Liver (tissue), 3 donors: Measurements from ENCODE around the gene LRIF1.

Experiments
- ATF3 ChIP-seq: IDR thresholded peaks from 2 replicates; pipeline ENCODE4 v1.6.1; 2016; ENCODE audit warnings: antibody characterized with exemption
- CTCF ChIP-seq: fragments of 150-350 bp; IDR thresholded peaks from 2 replicates; pipeline ENCODE4 v1.5.1; 2017; ENCODE audit warnings: improper control_type of control experiment, low read depth, low read length; ENCODE audit not compliant: missing input control
- EGR1 ChIP-seq, 2 donors: IDR thresholded peaks; 2 replicates each; pipeline ENCODE4 v1.6.1; 2016 to 2018; ENCODE audit warnings: antibody characterized with exemption in 2 of 2, low read depth in 2 of 2
- FOXA1 ChIP-seq: IDR thresholded peaks from 2 replicates; pipeline ENCODE4 v1.6.1; 2016; ENCODE audit warnings: antibody characterized with exemption
- FOXA2 ChIP-seq: IDR thresholded peaks from 2 replicates; pipeline ENCODE4 v1.6.1; 2016; ENCODE audit warnings: antibody characterized with exemption
- GABPA ChIP-seq, 2 donors: IDR thresholded peaks in 1 of 2; conservative IDR thresholded peaks in 1 of 2; 2 replicates each; pipeline ENCODE4 v1.6.1; 2016; ENCODE audit warnings: antibody characterized with exemption in 2 of 2, mild to moderate bottlenecking in 1 of 2, moderate library complexity in 1 of 2
- HNF4A ChIP-seq, 2 donors: conservative IDR thresholded peaks; 2 replicates each; pipeline ENCODE4 v1.6.1; 2016; ENCODE audit warnings: antibody characterized with exemption in 2 of 2, mild to moderate bottlenecking in 2 of 2
- JUND ChIP-seq, 2 donors: IDR thresholded peaks; 2 replicates each; pipeline ENCODE4 v1.6.1; 2016; ENCODE audit warnings: antibody characterized with exemption in 2 of 2
- MAX ChIP-seq: IDR thresholded peaks from 2 replicates; pipeline ENCODE4 v1.6.1; 2016; ENCODE audit warnings: antibody characterized with exemption
- REST ChIP-seq: IDR thresholded peaks from 2 replicates; pipeline ENCODE4 v1.6.1; 2016; ENCODE audit warnings: antibody characterized with exemption, mild to moderate bottlenecking
- RXRA ChIP-seq, 2 donors: IDR thresholded peaks; 2 replicates each; pipeline ENCODE4 v1.6.1; 2017 to 2018; ENCODE audit warnings: antibody characterized with exemption in 2 of 2, mild to moderate bottlenecking in 1 of 2
- SP1 ChIP-seq: IDR thresholded peaks from 2 replicates; pipeline ENCODE4 v1.6.1; 2018; ENCODE audit warnings: antibody characterized with exemption, mild to moderate bottlenecking
- YY1 ChIP-seq: IDR thresholded peaks from 2 replicates; pipeline ENCODE4 v1.6.1; 2016; ENCODE audit warnings: antibody characterized with exemption, mild to moderate bottlenecking
- donor health status: healthy.
- donor health status: healthy.

DNA sequence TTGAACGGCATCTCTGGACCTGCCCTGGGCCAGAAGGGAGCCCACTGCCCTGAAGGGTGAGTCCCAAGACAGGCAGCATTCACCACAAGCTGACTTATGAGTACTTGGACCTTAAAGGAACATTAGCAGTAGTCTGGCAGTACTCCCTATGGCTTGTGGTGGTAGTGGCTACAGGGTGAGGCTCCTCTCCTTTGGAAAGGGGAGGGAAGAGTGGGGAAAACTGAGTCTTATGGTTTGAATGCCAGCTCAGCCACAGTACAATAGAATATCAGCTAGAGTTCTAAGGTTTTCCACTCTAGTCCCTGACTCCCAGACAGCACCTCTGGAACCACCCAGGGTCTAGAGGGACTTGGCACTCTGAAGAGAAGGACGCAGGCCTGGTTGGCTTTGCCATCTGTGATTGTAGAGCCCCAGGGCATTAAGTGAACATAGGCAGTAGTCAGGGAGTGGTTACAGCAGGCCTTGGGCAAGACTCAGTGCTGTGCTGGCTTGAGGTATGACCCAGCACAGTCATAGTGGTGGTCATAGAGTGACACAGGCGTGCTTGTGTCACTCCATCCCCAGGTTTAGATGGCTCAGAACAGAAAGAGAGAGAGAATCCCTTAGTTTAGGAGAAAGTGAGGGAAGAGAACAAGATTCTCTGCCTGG, 59.7 kb downstream of the LRIF1 start:
- no peak for TF ChIP-seq JUND (IDR thresholded peaks at IDR 0.05)
- TF ChIP-seq RXRA (IDR thresholded peaks at IDR 0.05): no peak
- no peak for TF ChIP-seq CTCF
- no peak for TF ChIP-seq HNF4A (conservative IDR thresholded peaks at IDR 0.05)
- TF ChIP-seq ATF3: no peak
- no peak for TF ChIP-seq SP1
- TF ChIP-seq FOXA2: no peak
- TF ChIP-seq MAX: no peak
- no peak for TF ChIP-seq YY1
- no peak for TF ChIP-seq REST
- TF ChIP-seq EGR1 (IDR thresholded peaks at IDR 0.05; ENCODE audit: low read depth in 2 of 2): no peak
- TF ChIP-seq FOXA1: no peak
- no peak for TF ChIP-seq GABPA (IDR thresholded peaks at IDR 0.05 in 1 of 2, conservative IDR thresholded peaks at IDR 0.05 in 1 of 2)
